ENCODE measurements around the gene BLMH. TPM values are rescaled to one million over a fixed set of nuclear protein-coding genes. Genes with fewer than 3 reads are reported as not detected.

BLMH gene, protein sequence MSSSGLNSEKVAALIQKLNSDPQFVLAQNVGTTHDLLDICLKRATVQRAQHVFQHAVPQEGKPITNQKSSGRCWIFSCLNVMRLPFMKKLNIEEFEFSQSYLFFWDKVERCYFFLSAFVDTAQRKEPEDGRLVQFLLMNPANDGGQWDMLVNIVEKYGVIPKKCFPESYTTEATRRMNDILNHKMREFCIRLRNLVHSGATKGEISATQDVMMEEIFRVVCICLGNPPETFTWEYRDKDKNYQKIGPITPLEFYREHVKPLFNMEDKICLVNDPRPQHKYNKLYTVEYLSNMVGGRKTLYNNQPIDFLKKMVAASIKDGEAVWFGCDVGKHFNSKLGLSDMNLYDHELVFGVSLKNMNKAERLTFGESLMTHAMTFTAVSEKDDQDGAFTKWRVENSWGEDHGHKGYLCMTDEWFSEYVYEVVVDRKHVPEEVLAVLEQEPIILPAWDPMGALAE
- polyA plus RNA-seq (2012; rRNA removed) = 19.4 and 19.5 TPM in 2 replicates
- polyA plus RNA-seq (2012; cell fraction: cytosol; rRNA removed) = 24.5 and 26.1 TPM in 2 replicates
- polyA plus RNA-seq (2012; cell fraction: nucleus; rRNA removed) = 15.5 and 22.4 TPM in 2 replicates

DNA sequence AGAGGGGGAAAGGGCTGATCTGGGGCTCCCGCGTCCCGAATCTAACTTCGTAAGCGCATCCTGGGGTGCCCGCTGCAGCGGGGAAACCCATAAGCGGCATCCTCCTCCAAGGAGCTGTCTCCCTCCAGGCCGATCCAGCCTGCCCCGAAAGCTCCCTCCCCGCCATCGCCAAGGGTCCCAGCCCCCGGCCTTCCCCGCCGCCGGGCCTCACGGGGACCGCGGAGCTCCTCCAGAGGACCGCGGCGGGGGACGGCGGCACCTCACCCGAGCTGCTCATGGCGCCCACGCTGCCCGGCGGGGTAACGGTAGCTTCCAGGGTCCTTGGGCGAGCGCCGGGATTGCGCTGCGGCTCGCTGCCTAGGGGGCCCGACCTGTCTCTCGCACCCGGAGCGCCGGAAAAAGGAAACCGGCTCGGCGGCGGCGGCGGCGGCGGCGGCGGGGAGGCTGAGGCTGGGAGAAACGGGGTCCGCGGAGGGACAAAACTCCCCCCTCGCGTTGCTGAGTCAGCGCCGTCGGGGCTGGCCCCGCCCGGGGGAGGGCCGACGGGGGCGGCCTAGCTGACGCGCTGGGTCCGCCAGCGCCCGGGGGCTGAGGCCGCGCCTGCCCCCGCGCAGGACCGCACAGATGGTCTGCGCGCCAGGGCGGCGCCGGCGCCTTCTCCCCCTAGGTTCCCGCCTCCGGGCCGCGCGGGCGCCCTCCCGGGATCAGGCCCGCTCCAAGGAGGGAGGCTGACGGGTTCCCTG, at the start of gene BLMH:
BLMH (minus strand) TSS at position 402 of the 743 bp plus-strand sequence; CDS start at position 277, 125 bp downstream.
- peaks cover 25% of the 10 kb centered on the region for H3K79me2 ChIP-seq (ENCODE audit: insufficient read depth)
- no peaks in the 10 kb centered on the region for H3K9me2 ChIP-seq
- peak within 1 kb of the TSS; percentile 98 for H2AFZ ChIP-seq (ENCODE audit: low read depth)
- peak; percentile 94 for DNase-seq
- H3K4me3 ChIP-seq (ENCODE audit: low read depth in 2 of 2, low read length in 1 of 2) = peak within 1 kb of the TSS; percentile 88 to 91
- H3F3A ChIP-seq (replicated peaks; ENCODE audit: insufficient read depth) = no peaks in the 10 kb centered on the region
- peak within 1 kb of the TSS; percentile 36 to 63; a peak in 3 of 4 replicates for H3K27ac ChIP-seq (ENCODE audit: low read depth in 2 of 2, low read length in 1 of 2)
- 0% methylated on average over 8 of the region's 89 CpGs for WGBS (ENCODE audit: low lambda C conversion rate)
- ChIA-PET CTCF (interaction anchor here (1.0 to 2.4 kb wide), 6 partner anchors 14 to 187 kb away, joined by 3 to 11 read pairs (median 6); partner anchors contain the start of gene SLC6A4), POLR2A (interaction anchor here (1.5 kb wide), 1 partner anchor 187 kb away, joined by 4 read pairs; no protein-coding TSS in a partner anchor)
- no peaks in the 10 kb centered on the region for H3K27me3 ChIP-seq (ENCODE audit: insufficient read depth)
- peak within 1 kb of the TSS; percentile 74 for H3K4me2 ChIP-seq
- H3K4me1 ChIP-seq (ENCODE audit: control insufficient read depth in 1 of 2, insufficient read depth in 2 of 2, low read depth in 1 of 2, low read length in 1 of 2) = peaks cover 0 to 15% of the 10 kb centered on the region in 2 experiments; a peak in 2 of 4 replicates
- peaks cover 22 to 24% of the 10 kb centered on the region in 2 experiments for H3K36me3 ChIP-seq (replicated peaks in 1 of 2; ENCODE audit: control insufficient read depth in 1 of 2, insufficient read depth in 2 of 2, low read length in 1 of 2)
- no peaks in the 10 kb centered on the region for H4K20me1 ChIP-seq (ENCODE audit: insufficient read depth)
- peak within 1 kb of the TSS; percentile 80 for H3K9ac ChIP-seq
- H3K9me3 ChIP-seq = no peaks in the 10 kb centered on the region
- peak in 1 of 2 experiments; percentile 79; a peak in 2 of 4 replicates for TF ChIP-seq EP300 (IDR thresholded peaks at IDR 0.05; ENCODE audit: borderline replicate concordance in 1 of 2, low read depth in 1 of 2, low read length in 1 of 2)
- TF ChIP-seq EZH2phosphoT487 (IDR thresholded peaks at IDR 0.05; ENCODE audit: borderline replicate concordance, low read depth) = no peak
- TF ChIP-seq SMC3 (IDR thresholded peaks at IDR 0.05; ENCODE audit: low read depth, low read length) = no peak
- TF ChIP-seq FOXM1 (IDR thresholded peaks at IDR 0.05; ENCODE audit: low read depth) = no peak
- no peak for TF ChIP-seq RFX5 (IDR thresholded peaks at IDR 0.05; ENCODE audit: low read length)
- TF ChIP-seq, protein P1, sequence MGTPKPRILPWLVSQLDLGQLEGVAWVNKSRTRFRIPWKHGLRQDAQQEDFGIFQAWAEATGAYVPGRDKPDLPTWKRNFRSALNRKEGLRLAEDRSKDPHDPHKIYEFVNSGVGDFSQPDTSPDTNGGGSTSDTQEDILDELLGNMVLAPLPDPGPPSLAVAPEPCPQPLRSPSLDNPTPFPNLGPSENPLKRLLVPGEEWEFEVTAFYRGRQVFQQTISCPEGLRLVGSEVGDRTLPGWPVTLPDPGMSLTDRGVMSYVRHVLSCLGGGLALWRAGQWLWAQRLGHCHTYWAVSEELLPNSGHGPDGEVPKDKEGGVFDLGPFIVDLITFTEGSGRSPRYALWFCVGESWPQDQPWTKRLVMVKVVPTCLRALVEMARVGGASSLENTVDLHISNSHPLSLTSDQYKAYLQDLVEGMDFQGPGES (IDR thresholded peaks at IDR 0.05; ENCODE audit: low read depth, low read length) = no peak
- no peak for TF ChIP-seq TCF12 (IDR thresholded peaks at IDR 0.05)
- TF ChIP-seq, protein P2, sequence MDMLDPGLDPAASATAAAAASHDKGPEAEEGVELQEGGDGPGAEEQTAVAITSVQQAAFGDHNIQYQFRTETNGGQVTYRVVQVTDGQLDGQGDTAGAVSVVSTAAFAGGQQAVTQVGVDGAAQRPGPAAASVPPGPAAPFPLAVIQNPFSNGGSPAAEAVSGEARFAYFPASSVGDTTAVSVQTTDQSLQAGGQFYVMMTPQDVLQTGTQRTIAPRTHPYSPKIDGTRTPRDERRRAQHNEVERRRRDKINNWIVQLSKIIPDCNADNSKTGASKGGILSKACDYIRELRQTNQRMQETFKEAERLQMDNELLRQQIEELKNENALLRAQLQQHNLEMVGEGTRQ (IDR thresholded peaks at IDR 0.05; ENCODE audit: borderline replicate concordance, low read depth, low read length) = no peak
- TF ChIP-seq, protein P3, sequence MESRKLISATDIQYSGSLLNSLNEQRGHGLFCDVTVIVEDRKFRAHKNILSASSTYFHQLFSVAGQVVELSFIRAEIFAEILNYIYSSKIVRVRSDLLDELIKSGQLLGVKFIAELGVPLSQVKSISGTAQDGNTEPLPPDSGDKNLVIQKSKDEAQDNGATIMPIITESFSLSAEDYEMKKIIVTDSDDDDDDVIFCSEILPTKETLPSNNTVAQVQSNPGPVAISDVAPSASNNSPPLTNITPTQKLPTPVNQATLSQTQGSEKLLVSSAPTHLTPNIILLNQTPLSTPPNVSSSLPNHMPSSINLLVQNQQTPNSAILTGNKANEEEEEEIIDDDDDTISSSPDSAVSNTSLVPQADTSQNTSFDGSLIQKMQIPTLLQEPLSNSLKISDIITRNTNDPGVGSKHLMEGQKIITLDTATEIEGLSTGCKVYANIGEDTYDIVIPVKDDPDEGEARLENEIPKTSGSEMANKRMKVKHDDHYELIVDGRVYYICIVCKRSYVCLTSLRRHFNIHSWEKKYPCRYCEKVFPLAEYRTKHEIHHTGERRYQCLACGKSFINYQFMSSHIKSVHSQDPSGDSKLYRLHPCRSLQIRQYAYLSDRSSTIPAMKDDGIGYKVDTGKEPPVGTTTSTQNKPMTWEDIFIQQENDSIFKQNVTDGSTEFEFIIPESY (IDR thresholded peaks at IDR 0.05; ENCODE audit: borderline replicate concordance, low read depth) = peak; percentile 51; the same call in 1 of the 2 replicates
- TF ChIP-seq, protein P4, sequence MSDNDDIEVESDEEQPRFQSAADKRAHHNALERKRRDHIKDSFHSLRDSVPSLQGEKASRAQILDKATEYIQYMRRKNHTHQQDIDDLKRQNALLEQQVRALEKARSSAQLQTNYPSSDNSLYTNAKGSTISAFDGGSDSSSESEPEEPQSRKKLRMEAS (IDR thresholded peaks at IDR 0.05; ENCODE audit: low read depth) = peak; percentile 48
- TF ChIP-seq, protein P5, sequence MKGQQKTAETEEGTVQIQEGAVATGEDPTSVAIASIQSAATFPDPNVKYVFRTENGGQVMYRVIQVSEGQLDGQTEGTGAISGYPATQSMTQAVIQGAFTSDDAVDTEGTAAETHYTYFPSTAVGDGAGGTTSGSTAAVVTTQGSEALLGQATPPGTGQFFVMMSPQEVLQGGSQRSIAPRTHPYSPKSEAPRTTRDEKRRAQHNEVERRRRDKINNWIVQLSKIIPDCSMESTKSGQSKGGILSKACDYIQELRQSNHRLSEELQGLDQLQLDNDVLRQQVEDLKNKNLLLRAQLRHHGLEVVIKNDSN (IDR thresholded peaks at IDR 0.05; ENCODE audit: borderline replicate concordance, low read depth) = no peak
- TF ChIP-seq ELF1 (IDR thresholded peaks at IDR 0.05) = peak; percentile 63
- no peak for TF ChIP-seq NFIC (IDR thresholded peaks at IDR 0.05; ENCODE audit: borderline replicate concordance)
- no peak for TF ChIP-seq MEF2A (IDR thresholded peaks at IDR 0.05; ENCODE audit: borderline replicate concordance, low read depth)
- no peak for TF ChIP-seq CHD2 (IDR thresholded peaks at IDR 0.05; ENCODE audit: low read length, partially characterized antibody)
- TF ChIP-seq, protein P6, sequence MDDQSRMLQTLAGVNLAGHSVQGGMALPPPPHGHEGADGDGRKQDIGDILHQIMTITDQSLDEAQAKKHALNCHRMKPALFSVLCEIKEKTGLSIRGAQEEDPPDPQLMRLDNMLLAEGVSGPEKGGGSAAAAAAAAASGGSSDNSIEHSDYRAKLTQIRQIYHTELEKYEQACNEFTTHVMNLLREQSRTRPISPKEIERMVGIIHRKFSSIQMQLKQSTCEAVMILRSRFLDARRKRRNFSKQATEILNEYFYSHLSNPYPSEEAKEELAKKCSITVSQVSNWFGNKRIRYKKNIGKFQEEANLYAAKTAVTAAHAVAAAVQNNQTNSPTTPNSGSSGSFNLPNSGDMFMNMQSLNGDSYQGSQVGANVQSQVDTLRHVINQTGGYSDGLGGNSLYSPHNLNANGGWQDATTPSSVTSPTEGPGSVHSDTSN (IDR thresholded peaks at IDR 0.05) = peak; percentile 32; the same call in 1 of the 2 replicates
- TF ChIP-seq YY1 (IDR thresholded peaks at IDR 0.05; ENCODE audit: low read depth) = peak; percentile 68; the same call in 1 of the 2 replicates
- no peak for TF ChIP-seq SIN3A (IDR thresholded peaks at IDR 0.05; ENCODE audit: borderline replicate concordance, low read depth, low read length)
- peak; percentile 33; the same call in 1 of the 2 replicates for TF ChIP-seq JUND (IDR thresholded peaks at IDR 0.05)
- TF ChIP-seq TAF1 (IDR thresholded peaks at IDR 0.05; ENCODE audit: borderline replicate concordance, low read depth, low read length) = no peak
- peak; percentile 61 for TF ChIP-seq GABPA (IDR thresholded peaks at IDR 0.05; ENCODE audit: low read depth)
- TF ChIP-seq NRF1 (IDR thresholded peaks at IDR 0.05; ENCODE audit: low read depth, low read length) = peak; percentile 61
